ENCODE data around the gene THSD7A. TPM values are rescaled to one million over a fixed set of nuclear protein-coding genes. Genes with fewer than 3 reads are reported as not detected.

The THSD7A gene
- total and polyA plus RNA-seq, 9 of the 15 experiments (the other 6 are each of a cell fraction or from before 2014, with no cell fraction given) = 0.01 to 0.02 TPM; not detected in 7

DNA sequence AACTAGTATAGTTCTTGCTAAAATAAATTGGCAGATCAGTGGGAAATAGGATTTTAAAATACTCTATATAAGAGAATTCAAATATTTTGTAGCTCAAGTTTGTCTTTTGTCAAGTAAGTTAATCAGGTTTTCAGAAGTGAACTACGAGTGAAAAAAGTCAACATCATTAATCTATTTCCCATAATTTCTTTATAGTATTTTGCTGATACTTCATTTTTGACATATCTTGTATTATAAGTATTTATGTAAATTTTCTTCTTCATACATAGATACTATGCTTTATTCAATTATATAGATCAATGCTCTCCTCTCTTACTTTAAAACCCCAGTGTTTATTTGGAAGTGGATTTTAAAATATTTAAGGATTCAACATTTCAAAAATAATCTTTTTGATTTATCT is 360.7 kb downstream of the THSD7A start:
- ATAC-seq (no peak), FAIRE-seq (no peak), DNase-seq (ENCODE audit: extremely low read depth in 1 of 4, low spot score in 3 of 4) (no peak)
- no TSS peak for BruUV-seq (replicated peaks)
- H3K4me3 ChIP-seq = no peak overlapping the region
- no peak overlapping the region for H3K27ac ChIP-seq (ENCODE audit: extremely low read depth, low read depth, low read length)
- in situ Hi-C loops (cut with MboI) = no loop called here
- TF ChIP-seq ZNF316 (IDR thresholded peaks at IDR 0.05) (peak; percentile 77), C11orf30 (IDR thresholded peaks at IDR 0.05; ENCODE audit: low read depth) (peak; percentile 38; the same call in 1 of the 2 replicates), L3MBTL2 (IDR thresholded peaks at IDR 0.05) (no peak)
- no peak overlapping the region for H3K9ac ChIP-seq (ENCODE audit: insufficient read depth in 1 of 2, low read depth in 2 of 2, low read length in 2 of 2)
- ChIA-PET POLR2A (no interaction called here), CTCF (ENCODE audit: low intra/inter-chr PET ratio) (no interaction called here)
- no peaks in the 10 kb centered on the region for H3K4me1 ChIP-seq (replicated peaks in 1 of 2; ENCODE audit: control insufficient read depth in 2 of 2, insufficient read depth in 2 of 2, low read length in 2 of 2)
- no peaks in the 10 kb centered on the region for H4K20me1 ChIP-seq (replicated peaks; ENCODE audit: control insufficient read depth, insufficient read depth, low read length)
- WGBS (ENCODE audit: insufficient coverage, low coverage, missing lambda C conversion rate) = 0% methylated on average over 1 of the region's 1 CpG
- intact Hi-C loops (cut with micrococcal nuclease) = no loop called here
- no peaks in the 10 kb centered on the region for H3K27me3 ChIP-seq (ENCODE audit: control insufficient read depth in 2 of 2, insufficient read depth in 2 of 2, low read length in 2 of 2)
- H2AFZ ChIP-seq (ENCODE audit: low read depth, low read length) = no peak overlapping the region
- no peaks in the 10 kb centered on the region for H3K9me1 ChIP-seq (ENCODE audit: control insufficient read depth, insufficient read depth, low read length)
- no peaks in the 10 kb centered on the region for H3K79me2 ChIP-seq (ENCODE audit: control insufficient read depth, insufficient read depth, low read length)
- H3K9me3 ChIP-seq (replicated peaks; ENCODE audit: control insufficient read depth, insufficient read depth, low read depth, low read length) = no peaks in the 10 kb centered on the region; the same call in 1 of the 2 replicates
- no peak overlapping the region for H3K4me2 ChIP-seq (ENCODE audit: insufficient read depth, low read length)
- no peaks in the 10 kb centered on the region for H3K36me3 ChIP-seq (ENCODE audit: control insufficient read depth, insufficient read depth, low read length)

DNA sequence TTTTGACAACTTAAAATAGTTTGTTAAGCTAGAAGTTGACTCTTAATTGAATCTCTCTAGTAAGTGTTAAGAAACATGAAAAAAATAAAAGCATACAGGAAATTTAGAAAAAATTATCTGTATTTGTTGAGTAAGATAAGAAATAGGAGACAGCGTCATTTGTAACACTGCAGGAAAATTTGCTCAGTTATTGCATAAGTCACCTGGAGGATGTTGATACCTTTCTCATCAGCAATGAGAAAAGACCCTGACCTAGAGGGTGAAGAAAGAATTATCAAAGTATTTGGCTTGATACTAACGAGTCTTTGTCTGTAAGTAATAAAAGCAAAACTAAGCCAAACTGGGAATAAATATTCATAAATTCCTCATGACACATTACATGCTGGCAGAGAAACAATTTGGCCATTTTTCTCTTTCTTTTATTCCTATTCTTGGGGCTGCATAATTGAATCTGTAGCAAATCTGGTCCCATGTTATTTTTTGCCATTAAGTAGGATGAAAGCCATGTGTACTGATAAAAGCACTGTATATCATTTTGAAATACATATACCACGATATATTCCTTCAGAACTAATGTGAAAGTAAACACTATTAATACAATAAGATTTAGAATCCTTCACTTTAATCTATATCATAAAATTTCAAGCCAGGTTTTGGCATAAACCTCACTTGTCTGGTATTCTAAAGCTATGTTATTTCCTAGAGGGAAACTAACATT is 362.8 kb downstream of the THSD7A start:
- no peak for DNase-seq (ENCODE audit: extremely low read depth in 1 of 4, low spot score in 3 of 4)
- Histone ChIP-seq H3K4me3 (no peak overlapping the region), H3K27me3 (ENCODE audit: control insufficient read depth in 2 of 2, insufficient read depth in 2 of 2, low read length in 2 of 2) (no peaks in the 10 kb centered on the region), H3K4me1 (replicated peaks in 1 of 2; ENCODE audit: control insufficient read depth in 2 of 2, insufficient read depth in 2 of 2, low read length in 2 of 2) (no peaks in the 10 kb centered on the region), H3K27ac (ENCODE audit: extremely low read depth, low read depth, low read length) (no peak overlapping the region), H3K9ac (ENCODE audit: insufficient read depth in 1 of 2, low read depth in 2 of 2, low read length in 2 of 2) (no peak overlapping the region), H3K36me3 (ENCODE audit: control insufficient read depth, insufficient read depth, low read length) (no peaks in the 10 kb centered on the region), H3K79me2 (ENCODE audit: control insufficient read depth, insufficient read depth, low read length) (no peaks in the 10 kb centered on the region), H3K9me1 (ENCODE audit: control insufficient read depth, insufficient read depth, low read length) (no peaks in the 10 kb centered on the region), H3K9me3 (replicated peaks; ENCODE audit: control insufficient read depth, insufficient read depth, low read depth, low read length) (no peaks in the 10 kb centered on the region; the same call in 1 of the 2 replicates), H4K20me1 (replicated peaks; ENCODE audit: control insufficient read depth, insufficient read depth, low read length) (no peaks in the 10 kb centered on the region), H3K4me2 (ENCODE audit: insufficient read depth, low read length) (no peak overlapping the region), H2AFZ (ENCODE audit: low read depth, low read length) (no peak overlapping the region)
- POLR2A ChIA-PET = no interaction called here
- WGBS (ENCODE audit: insufficient coverage, low coverage, missing lambda C conversion rate) = 0% methylated on average over 2 of the region's 3 CpGs
- in situ Hi-C loops (cut with MboI) = no loop called here
- intact Hi-C loops (cut with micrococcal nuclease) = no loop called here
- no peak for FAIRE-seq
- CTCF ChIA-PET (ENCODE audit: low intra/inter-chr PET ratio) = no interaction called here
- BruUV-seq (replicated peaks) = no TSS peak
- no peak for TF ChIP-seq PHTF2 (CRISPR knock-in tag; IDR thresholded peaks at IDR 0.05)
- no peak for TF ChIP-seq C11orf30 (IDR thresholded peaks at IDR 0.05; ENCODE audit: low read depth)
- TF ChIP-seq HDAC8 (tag; IDR thresholded peaks at IDR 0.05) = no peak
- TF ChIP-seq, protein P1, sequence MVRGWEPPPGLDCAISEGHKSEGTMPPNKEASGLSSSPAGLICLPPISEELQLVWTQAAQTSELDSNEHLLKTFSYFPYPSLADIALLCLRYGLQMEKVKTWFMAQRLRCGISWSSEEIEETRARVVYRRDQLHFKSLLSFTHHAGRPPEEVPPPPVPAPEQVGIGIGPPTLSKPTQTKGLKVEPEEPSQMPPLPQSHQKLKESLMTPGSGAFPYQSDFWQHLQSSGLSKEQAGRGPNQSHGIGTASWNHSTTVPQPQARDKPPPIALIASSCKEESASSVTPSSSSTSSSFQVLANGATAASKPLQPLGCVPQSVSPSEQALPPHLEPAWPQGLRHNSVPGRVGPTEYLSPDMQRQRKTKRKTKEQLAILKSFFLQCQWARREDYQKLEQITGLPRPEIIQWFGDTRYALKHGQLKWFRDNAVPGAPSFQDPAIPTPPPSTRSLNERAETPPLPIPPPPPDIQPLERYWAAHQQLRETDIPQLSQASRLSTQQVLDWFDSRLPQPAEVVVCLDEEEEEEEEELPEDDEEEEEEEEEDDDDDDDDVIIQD (CRISPR knock-in tag; IDR thresholded peaks at IDR 0.05) = no peak
- no peak for TF ChIP-seq GATA2 (CRISPR knock-in tag; IDR thresholded peaks at IDR 0.05)
- TF ChIP-seq ZKSCAN8 (CRISPR knock-in tag; IDR thresholded peaks at IDR 0.05) = no peak
- TF ChIP-seq, protein P2, sequence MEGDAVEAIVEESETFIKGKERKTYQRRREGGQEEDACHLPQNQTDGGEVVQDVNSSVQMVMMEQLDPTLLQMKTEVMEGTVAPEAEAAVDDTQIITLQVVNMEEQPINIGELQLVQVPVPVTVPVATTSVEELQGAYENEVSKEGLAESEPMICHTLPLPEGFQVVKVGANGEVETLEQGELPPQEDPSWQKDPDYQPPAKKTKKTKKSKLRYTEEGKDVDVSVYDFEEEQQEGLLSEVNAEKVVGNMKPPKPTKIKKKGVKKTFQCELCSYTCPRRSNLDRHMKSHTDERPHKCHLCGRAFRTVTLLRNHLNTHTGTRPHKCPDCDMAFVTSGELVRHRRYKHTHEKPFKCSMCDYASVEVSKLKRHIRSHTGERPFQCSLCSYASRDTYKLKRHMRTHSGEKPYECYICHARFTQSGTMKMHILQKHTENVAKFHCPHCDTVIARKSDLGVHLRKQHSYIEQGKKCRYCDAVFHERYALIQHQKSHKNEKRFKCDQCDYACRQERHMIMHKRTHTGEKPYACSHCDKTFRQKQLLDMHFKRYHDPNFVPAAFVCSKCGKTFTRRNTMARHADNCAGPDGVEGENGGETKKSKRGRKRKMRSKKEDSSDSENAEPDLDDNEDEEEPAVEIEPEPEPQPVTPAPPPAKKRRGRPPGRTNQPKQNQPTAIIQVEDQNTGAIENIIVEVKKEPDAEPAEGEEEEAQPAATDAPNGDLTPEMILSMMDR (IDR thresholded peaks at IDR 0.05 in 2 of 3, conservative IDR thresholded peaks at IDR 0.05 in 1 of 3; ENCODE audit: insufficient read depth in 2 of 3, low read depth in 1 of 3, low read length in 3 of 3) = no peak
- TF ChIP-seq ZNF586 (CRISPR knock-in tag; conservative IDR thresholded peaks at IDR 0.05) = no peak
- no peak for ATAC-seq
